NCI-H524 (cell line): Measurements from ENCODE around the gene UCP3.
A peak's percentile ranks its signal among the peaks of the same experiment; 100 is the strongest.

Source experiments
- DNase-seq, 2 experiments: peaks; one replicate each; lab custom pipeline; 2025; lab: John Stamatoyannopoulos, UW

UCP3 gene

GRCh38 chr11:73956876-73957653, 51.8 kb downstream of the UCP3 start:
- peak; percentile 50 to 69 for DNase-seq

- no peak for DNase-seq
Observed at GRCh38 chr11:73951797-73952196, 57.1 kb downstream of the UCP3 start.

DNA sequence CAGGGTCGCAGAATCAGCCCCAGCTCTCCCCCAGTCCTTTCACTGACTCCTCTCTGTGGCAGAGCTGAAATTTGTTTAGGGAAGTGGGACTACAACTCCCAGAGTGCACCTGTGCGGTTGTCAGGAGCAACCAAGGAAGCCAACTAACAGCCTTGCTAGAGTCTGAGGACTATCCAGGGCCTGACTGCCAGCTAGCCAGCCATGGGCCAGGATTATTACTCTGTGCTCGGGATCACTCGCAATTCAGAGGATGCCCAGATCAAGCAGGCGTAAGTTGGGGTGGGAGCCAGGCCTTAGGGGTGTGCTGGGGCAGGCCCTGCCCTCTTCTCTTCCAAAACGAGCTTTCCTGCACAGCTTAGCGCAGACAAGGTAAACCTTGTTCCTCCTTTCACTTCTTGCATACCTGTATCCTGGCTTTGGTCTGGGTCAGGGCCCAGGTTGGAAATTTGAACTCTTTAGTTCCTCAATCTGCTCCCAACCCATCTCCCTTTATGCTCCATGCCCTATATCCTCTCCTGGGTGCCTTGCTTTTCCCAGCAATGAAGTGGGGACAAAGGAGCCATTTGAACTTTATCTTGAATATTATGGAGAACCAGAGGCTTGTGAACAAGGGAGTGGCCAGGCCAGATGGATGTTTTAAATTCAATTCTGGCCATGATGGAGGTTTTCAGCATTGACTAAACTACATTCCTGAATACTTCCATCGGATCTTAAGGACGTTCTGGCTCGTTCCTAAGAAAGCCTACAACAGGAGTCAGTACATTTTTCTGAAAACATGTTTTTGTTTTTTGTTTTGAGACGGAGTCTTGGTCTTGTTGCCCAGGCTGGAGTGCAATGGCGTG, 57.8 kb downstream of the UCP3 start, which contains the start of gene DNAJB13:
DNAJB13 (plus strand) TSS at position 158 of the 842 bp plus-strand sequence; CDS start at position 202, 44 bp downstream.
- peak in 1 of 2 experiments; percentile 37 for DNase-seq
